H1 (cell line): ENCODE data around the gene PARD6A.

ENCODE experiments used
- CTCF ChIP-seq, 3 experiments: IDR thresholded peaks; 1 replicate in 2 of 3; 2 replicates in 1 of 3; pipeline versions ENCODE4 v1.5.1 to v1.6.1; 2011; ENCODE audit warnings: low read length in 3 of 3, mild to moderate bottlenecking in 3 of 3, inconsistent platforms in 2 of 3, low read depth in 1 of 3, moderate library complexity in 1 of 3; ENCODE audit not compliant: insufficient read depth in 1 of 3; ENCODE audit errors: control extremely low read depth in 1 of 3
- E2F6 ChIP-seq: IDR thresholded peaks from 2 replicates; pipeline ENCODE4 v1.6.1; 2012; ENCODE audit warnings: inconsistent platforms
- GABPA ChIP-seq: IDR thresholded peaks from 2 replicates; pipeline ENCODE4 v1.6.1; 2011; ENCODE audit warnings: mild to moderate bottlenecking, low read length, moderate library complexity, borderline replicate concordance; ENCODE audit not compliant: insufficient read depth
- JUND ChIP-seq: IDR thresholded peaks from 2 replicates; pipeline ENCODE4 v1.6.1; 2011; ENCODE audit warnings: mild to moderate bottlenecking, improper control_type of control experiment, low read length
- RXRA ChIP-seq: IDR thresholded peaks from 2 replicates; pipeline ENCODE4 v1.6.1; 2011; ENCODE audit warnings: low read depth, mild to moderate bottlenecking, low read length, moderate library complexity; ENCODE audit not compliant: insufficient read depth

GRCh38 chr16:67647111-67647651 is 13.6 kb upstream of the PARD6A start:
- no peak for TF ChIP-seq RXRA
- TF ChIP-seq GABPA = no peak
- TF ChIP-seq E2F6 = no peak
- TF ChIP-seq JUND = no peak
- no peak for TF ChIP-seq CTCF (IDR thresholded peaks at IDR 0.05; ENCODE audit: control extremely low read depth in 1 of 3, insufficient read depth in 1 of 3, low read depth in 1 of 3, low read length in 3 of 3)
